Nephron progenitor cell (in vitro differentiated cells): ENCODE data around the gene PRR11.
A peak's percentile ranks its signal among the peaks of the same experiment; 100 is the strongest.

Experiments used
- DNase-seq: peaks from one replicate; pipeline ENCODE4 v3.0.0; 2021
- H3K27ac Mint-ChIP-seq: 2 replicates; pipeline ENCODE4 v1.8.0; 2021; ENCODE audit warnings: mild to moderate bottlenecking, moderate library complexity, mixed read lengths
- H3K27me3 Mint-ChIP-seq: 2 replicates; pipeline ENCODE4 v1.8.0; 2021; ENCODE audit warnings: mild to moderate bottlenecking, low read depth, mixed read lengths; ENCODE audit not compliant: poor library complexity
- H3K36me3 Mint-ChIP-seq: 2 replicates; pipeline ENCODE4 v1.8.0; 2021; ENCODE audit warnings: low read depth, mixed read lengths
- H3K4me1 Mint-ChIP-seq: 2 replicates; pipeline ENCODE4 v1.8.0; 2021; ENCODE audit warnings: mixed read lengths
- H3K4me3 Mint-ChIP-seq: 2 replicates; pipeline ENCODE4 v1.8.0; 2021; ENCODE audit warnings: mild to moderate bottlenecking, moderate library complexity, mixed read lengths
- H3K9me3 Mint-ChIP-seq: 2 replicates; pipeline ENCODE4 v1.8.0; 2021; ENCODE audit warnings: mild to moderate bottlenecking, moderate library complexity, mixed read lengths
- TF ChIP-seq, protein P1 (sequence below): fragments of 200-600 bp; sonication (generic); IDR thresholded peaks from 2 replicates; pipeline ENCODE4 v1.5.0; 2021; ENCODE audit warnings: antibody characterized with exemption

The PRR11 gene

GRCh38 chr17:59181481-59181880 lies 25.9 kb downstream of the PRR11 start:
- TF ChIP-seq, protein P1, sequence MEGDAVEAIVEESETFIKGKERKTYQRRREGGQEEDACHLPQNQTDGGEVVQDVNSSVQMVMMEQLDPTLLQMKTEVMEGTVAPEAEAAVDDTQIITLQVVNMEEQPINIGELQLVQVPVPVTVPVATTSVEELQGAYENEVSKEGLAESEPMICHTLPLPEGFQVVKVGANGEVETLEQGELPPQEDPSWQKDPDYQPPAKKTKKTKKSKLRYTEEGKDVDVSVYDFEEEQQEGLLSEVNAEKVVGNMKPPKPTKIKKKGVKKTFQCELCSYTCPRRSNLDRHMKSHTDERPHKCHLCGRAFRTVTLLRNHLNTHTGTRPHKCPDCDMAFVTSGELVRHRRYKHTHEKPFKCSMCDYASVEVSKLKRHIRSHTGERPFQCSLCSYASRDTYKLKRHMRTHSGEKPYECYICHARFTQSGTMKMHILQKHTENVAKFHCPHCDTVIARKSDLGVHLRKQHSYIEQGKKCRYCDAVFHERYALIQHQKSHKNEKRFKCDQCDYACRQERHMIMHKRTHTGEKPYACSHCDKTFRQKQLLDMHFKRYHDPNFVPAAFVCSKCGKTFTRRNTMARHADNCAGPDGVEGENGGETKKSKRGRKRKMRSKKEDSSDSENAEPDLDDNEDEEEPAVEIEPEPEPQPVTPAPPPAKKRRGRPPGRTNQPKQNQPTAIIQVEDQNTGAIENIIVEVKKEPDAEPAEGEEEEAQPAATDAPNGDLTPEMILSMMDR: no peak
- no peak overlapping the region for H3K4me3 Mint-ChIP-seq
- H3K4me1 Mint-ChIP-seq: peaks cover 18% of the 10 kb centered on the region
- H3K27ac Mint-ChIP-seq: no peak overlapping the region
- no peaks in the 10 kb centered on the region for H3K9me3 Mint-ChIP-seq
- H3K36me3 Mint-ChIP-seq: peaks cover 48% of the 10 kb centered on the region
- DNase-seq: no peak
- no peaks in the 10 kb centered on the region for H3K27me3 Mint-ChIP-seq

DNA sequence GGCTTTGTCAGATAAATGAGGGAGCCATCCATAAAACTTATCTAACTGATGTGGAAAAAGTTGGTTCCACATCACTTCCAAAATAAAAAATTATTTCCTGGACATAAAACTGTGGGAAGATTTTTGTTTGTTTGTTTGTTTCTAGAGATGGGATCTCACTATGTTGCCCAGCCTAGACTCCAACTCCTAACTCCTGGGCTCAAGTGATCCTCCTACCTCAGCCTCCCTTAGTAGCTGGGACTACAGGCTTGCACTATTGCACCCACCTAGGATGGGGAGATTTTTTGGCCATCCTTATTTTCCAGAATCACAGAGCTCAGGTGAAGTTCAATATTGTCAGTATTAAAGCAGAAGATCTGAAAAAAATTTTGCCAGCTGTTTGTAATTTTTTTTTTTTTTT lies 30.5 kb downstream of the PRR11 start:
- H3K36me3 Mint-ChIP-seq: peaks cover 46% of the 10 kb centered on the region
- H3K9me3 Mint-ChIP-seq: no peaks in the 10 kb centered on the region
- no peak overlapping the region for H3K4me3 Mint-ChIP-seq
- no peaks in the 10 kb centered on the region for H3K27me3 Mint-ChIP-seq
- DNase-seq: no peak
- TF ChIP-seq, protein P1: no peak
- no peak overlapping the region for H3K27ac Mint-ChIP-seq
- no peaks in the 10 kb centered on the region for H3K4me1 Mint-ChIP-seq

DNA sequence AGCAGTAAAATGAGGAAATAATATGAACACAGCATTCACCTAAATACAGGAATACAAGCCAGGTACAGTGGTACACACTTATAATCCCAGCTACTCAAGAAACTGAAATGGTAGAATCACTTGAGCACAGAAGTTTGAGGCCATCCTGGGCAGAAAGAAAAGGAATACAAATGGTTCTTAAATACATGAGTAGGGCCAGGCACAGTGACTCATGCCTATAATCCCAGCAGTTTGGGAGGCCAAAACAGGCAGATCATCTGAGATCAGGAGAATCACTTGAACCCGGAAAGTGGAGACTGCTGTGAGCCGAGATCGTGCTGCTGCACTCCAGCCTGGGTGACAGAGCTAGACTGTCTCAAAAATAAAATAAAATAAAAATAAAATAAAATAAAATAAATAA lies 31.3 kb downstream of the PRR11 start:
- H3K4me1 Mint-ChIP-seq: no peaks in the 10 kb centered on the region
- no peaks in the 10 kb centered on the region for H3K9me3 Mint-ChIP-seq
- no peak overlapping the region for H3K27ac Mint-ChIP-seq
- no peak overlapping the region for H3K4me3 Mint-ChIP-seq
- no peaks in the 10 kb centered on the region for H3K27me3 Mint-ChIP-seq
- DNase-seq: no peak
- TF ChIP-seq, protein P1: no peak
- H3K36me3 Mint-ChIP-seq: peaks cover 45% of the 10 kb centered on the region

DNA sequence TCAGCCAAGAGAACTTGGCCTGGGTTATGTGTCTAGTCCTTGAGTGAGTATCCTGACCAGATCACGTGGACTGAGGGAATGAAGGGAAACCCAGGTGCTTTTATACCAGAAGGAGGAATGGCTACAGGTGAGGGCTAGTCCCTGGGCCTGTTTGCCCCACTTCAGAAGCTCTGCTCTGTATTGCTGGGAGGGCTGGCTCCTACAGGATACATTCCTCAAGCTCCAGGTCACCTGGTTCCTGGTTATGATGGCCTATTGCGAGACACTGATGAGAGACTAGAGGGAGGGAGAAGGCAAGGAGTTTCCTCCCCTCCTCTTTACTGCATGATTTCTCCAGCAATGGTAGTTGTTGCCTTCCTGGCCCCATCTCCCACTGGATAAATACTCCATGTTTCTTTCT lies 35.3 kb downstream of the PRR11 start:
- TF ChIP-seq, protein P1: no peak
- no peak overlapping the region for H3K4me3 Mint-ChIP-seq

DNA sequence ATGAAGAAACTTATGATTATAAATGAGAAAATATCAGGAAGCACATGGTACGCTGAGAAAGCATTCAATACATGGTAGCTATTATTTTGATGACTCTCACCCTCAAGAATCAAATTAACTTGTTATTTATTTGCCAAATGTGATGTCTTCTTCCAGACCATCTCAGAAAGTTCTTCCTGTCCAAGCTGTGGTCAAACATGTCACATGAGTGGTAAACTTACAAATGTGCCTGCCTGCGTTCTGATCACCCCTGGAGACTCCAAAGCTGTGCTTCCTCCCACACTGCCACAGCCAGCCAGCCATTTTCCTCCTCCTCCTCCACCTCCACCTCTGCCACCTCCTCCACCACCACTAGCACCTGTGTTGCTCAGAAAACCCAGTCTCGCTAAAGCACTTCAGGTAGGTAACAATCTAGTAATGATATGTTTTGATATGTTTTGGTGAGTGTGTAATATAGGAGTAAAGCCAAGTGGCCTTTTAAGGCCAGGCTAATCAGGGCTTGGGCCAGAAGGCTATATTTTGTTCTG lies 37.9 kb downstream of the PRR11 start:
- H3K27me3 Mint-ChIP-seq: no peaks in the 10 kb centered on the region
- H3K36me3 Mint-ChIP-seq: peaks cover 49% of the 10 kb centered on the region
- TF ChIP-seq, protein P1: no peak
- no peak overlapping the region for H3K4me3 Mint-ChIP-seq
- H3K27ac Mint-ChIP-seq: no peak overlapping the region
- H3K4me1 Mint-ChIP-seq: no peaks in the 10 kb centered on the region
- H3K9me3 Mint-ChIP-seq: no peaks in the 10 kb centered on the region
- no peak for DNase-seq

More for the DNA sequence above, 35.3 kb downstream of the PRR11 start:
- H3K27ac Mint-ChIP-seq: no peak overlapping the region
- no peaks in the 10 kb centered on the region for H3K4me1 Mint-ChIP-seq
- H3K27me3 Mint-ChIP-seq: no peaks in the 10 kb centered on the region
- H3K36me3 Mint-ChIP-seq: peaks cover 54% of the 10 kb centered on the region
- DNase-seq: no peak
- no peaks in the 10 kb centered on the region for H3K9me3 Mint-ChIP-seq

DNA sequence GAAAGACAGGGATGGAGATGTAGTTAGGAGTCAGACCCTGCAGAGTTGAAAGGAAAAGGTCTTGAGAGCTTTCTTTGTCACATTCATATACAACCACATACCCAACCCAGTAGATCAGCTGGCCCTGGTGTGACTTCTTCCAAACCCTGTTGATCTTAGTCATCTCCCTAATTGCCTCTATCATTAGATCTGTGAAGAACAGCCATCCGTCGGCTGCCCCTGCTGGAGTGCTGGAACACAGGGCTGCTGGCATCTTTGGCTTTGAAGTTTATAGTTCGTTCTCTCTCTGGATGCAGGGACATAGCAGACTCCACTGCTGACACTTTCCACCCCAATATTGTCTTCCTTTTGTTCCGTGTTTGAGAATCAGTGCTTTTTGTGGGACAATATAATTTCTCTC lies 43.9 kb downstream of the PRR11 start:
- no peak for DNase-seq
- peaks cover 37% of the 10 kb centered on the region for H3K36me3 Mint-ChIP-seq
- H3K4me1 Mint-ChIP-seq: no peaks in the 10 kb centered on the region
- peak overlapping the region; percentile 49 for H3K27ac Mint-ChIP-seq
- H3K9me3 Mint-ChIP-seq: no peaks in the 10 kb centered on the region
- H3K27me3 Mint-ChIP-seq: no peaks in the 10 kb centered on the region
- no peak overlapping the region for H3K4me3 Mint-ChIP-seq
- TF ChIP-seq, protein P1: no peak
